Tibial nerve (tissue), 3 donors: ENCODE data around the gene FGL2.

Experiments used
- POLR2A ChIP-seq, 2 donors: fragments of 450-650 bp; IDR thresholded peaks; one replicate each; pipeline ENCODE4 v1.6.1; 2017; ENCODE audit warnings: antibody characterized with exemption in 2 of 2, mild to moderate bottlenecking in 2 of 2, moderate library complexity in 2 of 2
- TF ChIP-seq, protein P1 (sequence below), 5 experiments: fragments of 200-600 bp in 3 of 5; fragments of 450-650 bp in 2 of 5; sonication (generic) in 3 of 5; IDR thresholded peaks; one replicate each; pipeline ENCODE4 v1.5.1; 2016 to 2019; ENCODE audit warnings: antibody characterized with exemption in 5 of 5, mild to moderate bottlenecking in 3 of 5, moderate library complexity in 2 of 5

DNA sequence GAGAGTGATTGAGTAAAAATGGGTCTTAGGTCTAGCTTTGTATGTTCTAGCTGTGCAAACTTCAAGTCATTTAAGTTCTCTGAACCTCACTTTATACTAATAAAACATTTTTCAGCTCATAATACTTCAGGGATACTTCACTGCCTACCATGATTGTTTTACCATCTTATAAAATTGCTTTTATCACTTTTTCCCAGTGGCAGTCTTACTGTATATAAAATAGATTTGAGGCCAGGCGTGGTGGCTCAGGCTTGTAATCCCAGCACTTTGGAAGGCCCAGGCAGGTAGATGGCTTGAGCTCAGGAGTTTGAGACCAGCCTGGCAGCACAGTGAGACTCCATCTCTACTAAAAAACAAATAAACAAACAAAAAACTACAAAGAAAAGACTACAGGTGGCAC, 17.4 kb downstream of the FGL2 start:
- TF ChIP-seq, protein P1, sequence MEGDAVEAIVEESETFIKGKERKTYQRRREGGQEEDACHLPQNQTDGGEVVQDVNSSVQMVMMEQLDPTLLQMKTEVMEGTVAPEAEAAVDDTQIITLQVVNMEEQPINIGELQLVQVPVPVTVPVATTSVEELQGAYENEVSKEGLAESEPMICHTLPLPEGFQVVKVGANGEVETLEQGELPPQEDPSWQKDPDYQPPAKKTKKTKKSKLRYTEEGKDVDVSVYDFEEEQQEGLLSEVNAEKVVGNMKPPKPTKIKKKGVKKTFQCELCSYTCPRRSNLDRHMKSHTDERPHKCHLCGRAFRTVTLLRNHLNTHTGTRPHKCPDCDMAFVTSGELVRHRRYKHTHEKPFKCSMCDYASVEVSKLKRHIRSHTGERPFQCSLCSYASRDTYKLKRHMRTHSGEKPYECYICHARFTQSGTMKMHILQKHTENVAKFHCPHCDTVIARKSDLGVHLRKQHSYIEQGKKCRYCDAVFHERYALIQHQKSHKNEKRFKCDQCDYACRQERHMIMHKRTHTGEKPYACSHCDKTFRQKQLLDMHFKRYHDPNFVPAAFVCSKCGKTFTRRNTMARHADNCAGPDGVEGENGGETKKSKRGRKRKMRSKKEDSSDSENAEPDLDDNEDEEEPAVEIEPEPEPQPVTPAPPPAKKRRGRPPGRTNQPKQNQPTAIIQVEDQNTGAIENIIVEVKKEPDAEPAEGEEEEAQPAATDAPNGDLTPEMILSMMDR (IDR thresholded peaks at IDR 0.05) = no peak
- no peak for TF ChIP-seq POLR2A (IDR thresholded peaks at IDR 0.05)
